GM18499 (cell line): ENCODE data around the gene MRPL34.
"Not testable (repeated sequence)": the region's sequence is repeated elsewhere in the genome, so short reads cannot be mapped to it uniquely, and the experiment has no call there.

Experiments used
- ATAC-seq: cut with Tn5 transposase; IDR thresholded peaks from one replicate; pipeline ENCODE4 v1.9.1; 2021; ENCODE audit warnings: moderate number of reproducible peaks; ENCODE audit not compliant: insufficient read depth, unreplicated experiment

MRPL34 gene

DNA sequence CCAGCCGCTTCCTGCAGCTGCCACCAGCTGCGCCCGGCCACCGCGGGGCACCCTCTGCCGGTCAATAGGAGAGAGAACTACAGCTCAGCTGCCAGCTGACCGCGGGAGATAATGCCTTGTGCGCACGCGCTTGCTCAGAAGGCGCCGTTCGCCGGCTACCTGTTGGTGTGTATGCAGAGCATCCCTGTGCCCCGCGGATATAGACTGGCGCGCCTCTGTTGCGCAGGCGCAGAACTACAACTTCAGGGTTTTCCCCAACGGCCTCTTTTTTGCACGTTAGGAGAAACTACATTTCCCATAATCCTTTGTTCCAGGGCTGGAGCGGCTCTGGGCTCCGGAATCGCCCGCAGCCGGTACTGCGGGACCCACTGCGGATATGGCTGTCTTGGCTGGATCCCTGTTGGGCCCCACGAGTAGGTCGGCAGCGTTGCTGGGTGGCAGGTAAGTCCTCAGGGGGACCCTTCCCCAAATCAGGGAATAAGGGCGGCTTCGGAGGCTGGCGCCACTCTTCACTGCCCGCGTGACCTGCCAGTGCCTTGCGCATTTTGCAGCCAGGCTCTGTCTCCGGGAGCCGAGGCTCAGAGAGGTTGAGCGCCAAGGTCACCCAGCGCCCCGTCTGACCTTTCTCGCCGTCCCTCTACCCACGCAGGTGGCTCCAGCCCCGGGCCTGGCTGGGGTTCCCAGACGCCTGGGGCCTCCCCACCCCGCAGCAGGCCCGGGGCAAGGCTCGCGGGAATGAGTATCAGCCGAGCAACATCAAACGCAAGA is at the start of gene MRPL34:
MRPL34 (plus strand) TSS at position 356 of the 768 bp plus-strand sequence; CDS start at position 377, 21 bp downstream.
- peak; percentile 53 for ATAC-seq

DNA sequence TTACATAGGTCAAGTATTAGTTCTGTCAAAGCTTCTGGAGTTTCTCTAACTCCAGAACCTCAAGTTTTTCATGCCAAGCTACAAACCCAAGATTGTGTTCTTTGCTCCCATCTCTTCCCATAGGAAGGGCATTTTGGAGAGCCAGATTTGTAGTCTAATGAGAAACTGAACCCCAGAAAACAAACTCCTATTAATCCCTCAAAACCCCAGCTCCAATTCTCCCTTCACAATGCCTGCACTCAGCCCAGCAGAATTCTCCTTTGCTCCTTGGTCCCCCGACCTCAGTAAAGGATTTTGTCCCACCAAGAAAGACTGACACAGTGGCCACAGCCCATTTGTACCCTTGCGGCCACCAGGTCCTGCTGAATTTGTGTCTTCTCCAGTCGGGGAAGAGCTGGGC is 49.5 kb upstream of the MRPL34 start:
- no peak for ATAC-seq

DNA sequence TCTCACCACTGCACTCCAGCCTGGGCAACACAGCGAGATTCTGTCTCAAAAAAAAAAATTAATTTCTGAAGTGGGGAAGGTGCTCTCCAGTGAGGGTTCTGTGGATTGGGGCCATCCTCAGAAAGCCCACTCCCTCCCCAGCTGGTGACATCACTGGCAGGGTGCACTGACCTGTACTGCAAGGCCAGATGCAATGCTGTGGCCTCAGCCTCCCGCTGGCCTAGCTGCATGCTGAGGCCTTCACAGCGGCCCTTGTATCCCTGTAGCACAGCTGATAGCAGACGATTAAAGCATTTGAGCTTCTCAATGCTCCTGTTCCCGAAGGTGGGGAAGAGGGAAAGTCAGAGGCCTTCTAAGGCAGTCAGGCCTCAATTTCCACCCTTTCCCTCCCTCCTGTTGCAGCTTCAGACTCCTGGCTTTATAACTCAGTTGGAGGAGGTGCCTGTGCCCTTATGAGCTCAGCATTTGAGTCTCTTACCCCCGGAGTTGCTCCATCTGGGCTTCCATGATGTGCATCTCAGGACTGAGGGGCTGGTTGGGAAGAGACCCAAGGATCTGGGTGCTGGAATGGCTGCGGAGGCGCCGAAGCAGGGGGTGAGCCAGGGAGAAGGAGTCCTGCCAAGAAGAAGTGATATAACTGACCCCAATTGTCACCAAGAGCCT is 46.4 kb upstream of the MRPL34 start:
- ATAC-seq, result no peak

DNA sequence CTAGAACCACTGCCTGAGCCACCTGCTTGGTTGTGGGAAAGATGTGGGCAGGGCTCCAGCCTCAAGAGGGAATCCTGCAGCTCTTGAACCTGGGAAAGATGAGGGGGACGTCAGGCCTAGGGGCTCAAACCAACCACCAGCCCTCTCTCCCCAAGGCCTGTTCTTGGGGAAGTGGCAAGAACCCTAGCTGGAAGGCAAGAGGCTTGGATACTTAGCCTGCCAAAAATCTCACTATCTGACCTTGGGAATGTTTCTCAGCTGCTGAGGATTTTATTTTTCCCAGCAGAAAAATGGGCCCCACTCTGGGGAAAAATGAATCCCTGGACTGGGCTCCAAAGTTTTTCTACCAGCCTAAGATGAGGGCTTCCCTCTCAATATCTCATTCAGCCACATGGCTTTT is 45.7 kb upstream of the MRPL34 start:
- no peak for ATAC-seq

DNA sequence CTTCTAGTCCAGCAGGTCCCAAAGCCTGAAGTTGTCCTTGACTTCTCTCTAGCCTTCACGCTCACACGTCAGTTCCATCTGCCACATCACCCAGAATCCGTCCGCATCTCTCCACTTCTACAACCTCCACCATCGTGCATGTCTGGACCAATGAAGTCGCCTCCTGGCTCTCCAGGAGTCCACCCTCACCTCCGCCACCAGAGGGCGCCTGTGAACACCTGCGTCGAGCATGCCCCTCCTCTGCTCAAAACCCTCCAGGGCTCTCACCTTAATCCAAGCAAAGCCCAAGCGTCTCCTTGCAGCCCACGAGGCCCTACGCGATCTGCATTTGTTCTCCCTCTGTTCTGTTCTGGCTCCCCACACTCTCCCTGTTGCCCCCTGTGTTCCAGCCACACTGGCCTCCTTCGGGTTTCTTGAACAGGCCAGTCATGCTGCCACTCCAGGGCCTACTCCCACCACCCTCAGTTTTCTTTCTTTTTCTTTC is 44.8 kb upstream of the MRPL34 start:
- ATAC-seq, result peak; percentile 52

DNA sequence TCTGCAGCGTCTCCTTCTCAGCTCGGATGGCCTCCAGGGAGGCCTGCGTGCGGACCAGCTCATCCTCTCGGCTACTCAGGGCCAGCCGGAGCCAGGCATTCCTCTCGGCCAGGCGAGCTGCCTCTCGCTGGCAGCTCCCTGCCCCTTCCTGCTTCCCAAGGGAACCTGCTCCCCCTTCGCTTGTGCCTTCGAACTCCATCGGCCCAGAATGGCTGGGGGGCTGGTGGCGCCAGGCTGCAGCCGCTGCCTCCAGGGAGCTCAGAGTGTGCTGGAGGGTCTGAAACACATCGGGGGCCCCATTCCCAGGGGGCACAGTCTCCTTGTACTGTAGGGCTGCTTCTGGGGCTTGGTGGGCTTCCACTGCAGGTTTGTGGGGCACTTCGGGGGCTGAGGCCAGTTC is 43.1 kb upstream of the MRPL34 start:
- no peak for ATAC-seq

DNA sequence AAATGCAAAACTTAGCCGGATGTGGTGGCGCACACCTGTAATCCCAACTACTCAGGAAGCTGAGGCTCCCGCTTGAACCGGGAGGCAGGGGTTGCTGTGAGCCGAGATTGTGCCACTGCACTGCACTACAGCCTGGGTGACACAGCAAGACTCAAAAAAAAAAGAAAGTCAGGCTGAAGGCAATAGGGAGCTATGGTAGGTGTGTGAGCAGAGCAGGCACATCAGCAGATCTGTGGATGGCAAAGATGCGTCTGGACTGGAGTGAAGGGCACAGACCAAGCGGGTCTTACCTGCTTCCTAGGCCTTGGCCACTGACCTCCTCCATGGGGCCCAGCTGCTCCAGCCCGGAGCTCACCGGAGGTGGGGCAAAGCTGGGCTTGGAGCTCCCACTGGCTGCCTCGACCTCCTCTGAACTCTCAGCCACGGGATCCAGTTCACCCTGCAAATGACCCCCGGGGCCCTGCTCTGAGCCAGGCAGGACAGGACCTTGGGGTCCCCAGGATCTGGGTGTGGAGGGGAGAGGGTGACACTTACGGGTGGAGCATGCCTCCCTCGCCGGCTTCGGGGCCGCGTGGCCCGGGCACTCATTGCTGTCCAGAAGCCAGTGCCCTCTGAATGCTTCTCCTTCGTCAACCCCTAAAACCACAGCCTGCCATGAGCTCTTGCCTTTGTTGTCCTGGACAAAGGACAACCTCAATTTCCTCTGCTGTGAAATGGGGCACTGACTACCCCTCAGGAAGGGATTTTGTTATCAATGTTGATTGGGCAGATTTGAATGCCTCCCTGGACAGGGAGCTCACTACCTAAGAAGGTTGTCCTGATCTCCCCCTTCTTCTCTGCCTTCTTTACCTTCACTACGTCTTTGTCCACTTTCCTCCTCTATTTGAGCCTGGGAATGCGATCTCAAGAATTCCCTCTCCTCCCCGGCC is 41.7 kb upstream of the MRPL34 start:
- no peak for ATAC-seq

DNA sequence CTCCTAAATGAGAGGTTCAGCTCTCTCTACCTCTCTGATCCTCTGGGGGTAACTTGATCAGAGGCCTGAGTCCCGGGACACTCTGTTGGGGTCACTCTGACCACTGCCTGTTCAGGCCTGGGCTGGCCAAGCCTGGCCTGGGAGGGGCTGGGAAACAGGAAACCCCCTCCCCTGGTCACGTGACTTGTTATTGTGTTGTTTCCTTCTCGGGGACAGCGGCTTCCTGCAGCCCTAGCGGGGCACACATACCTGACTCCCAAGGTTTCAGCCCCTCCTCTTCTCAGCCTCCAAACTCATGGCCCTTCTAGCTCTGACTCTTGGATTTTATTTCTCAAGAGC is 41.1 kb upstream of the MRPL34 start, which contains the start of gene USHBP1:
USHBP1 (minus strand) TSS at position 105 of the 339 bp plus-strand sequence. CDS start 446 bp downstream, outside the sequence.
- no peak for ATAC-seq

DNA sequence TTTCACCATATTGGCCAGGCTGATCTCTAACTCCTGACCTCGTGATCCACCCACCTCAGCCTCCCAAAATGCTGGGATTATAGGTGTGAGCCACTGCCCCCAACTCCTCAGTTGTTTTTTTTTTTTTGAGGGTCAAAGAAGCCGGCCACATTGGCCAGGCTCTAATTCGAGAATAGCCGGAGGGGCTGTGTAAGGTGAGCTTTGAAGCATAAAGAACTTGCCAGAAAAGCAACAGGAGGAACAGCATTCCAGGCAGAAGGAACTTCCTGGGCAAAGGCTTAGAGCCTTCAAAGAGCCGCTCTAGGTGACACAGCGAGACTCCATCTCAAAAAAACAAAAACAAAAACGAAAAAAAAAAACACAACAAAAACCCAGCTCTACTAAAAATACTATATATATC is 39.6 kb upstream of the MRPL34 start:
- no peak for ATAC-seq

DNA sequence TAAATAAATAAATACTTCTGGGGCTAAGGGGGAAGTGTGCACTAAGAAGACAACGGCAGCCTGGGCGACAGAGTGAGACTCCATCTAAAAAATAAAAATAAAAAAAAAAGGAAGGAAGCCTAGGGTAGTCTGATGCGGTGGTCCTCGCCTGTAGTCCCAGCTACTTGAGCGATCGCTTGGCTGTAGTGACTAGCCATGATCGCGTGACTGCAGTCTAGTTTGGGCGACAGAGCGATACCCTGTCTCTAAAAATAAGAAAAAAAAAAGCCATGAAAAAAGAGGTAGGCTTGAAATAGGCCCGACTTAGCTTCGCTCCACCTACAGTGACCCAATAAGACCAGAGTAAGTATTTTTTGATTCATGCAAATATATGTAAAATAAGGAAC is 39.1 kb upstream of the MRPL34 start:
- no peak for ATAC-seq

DNA sequence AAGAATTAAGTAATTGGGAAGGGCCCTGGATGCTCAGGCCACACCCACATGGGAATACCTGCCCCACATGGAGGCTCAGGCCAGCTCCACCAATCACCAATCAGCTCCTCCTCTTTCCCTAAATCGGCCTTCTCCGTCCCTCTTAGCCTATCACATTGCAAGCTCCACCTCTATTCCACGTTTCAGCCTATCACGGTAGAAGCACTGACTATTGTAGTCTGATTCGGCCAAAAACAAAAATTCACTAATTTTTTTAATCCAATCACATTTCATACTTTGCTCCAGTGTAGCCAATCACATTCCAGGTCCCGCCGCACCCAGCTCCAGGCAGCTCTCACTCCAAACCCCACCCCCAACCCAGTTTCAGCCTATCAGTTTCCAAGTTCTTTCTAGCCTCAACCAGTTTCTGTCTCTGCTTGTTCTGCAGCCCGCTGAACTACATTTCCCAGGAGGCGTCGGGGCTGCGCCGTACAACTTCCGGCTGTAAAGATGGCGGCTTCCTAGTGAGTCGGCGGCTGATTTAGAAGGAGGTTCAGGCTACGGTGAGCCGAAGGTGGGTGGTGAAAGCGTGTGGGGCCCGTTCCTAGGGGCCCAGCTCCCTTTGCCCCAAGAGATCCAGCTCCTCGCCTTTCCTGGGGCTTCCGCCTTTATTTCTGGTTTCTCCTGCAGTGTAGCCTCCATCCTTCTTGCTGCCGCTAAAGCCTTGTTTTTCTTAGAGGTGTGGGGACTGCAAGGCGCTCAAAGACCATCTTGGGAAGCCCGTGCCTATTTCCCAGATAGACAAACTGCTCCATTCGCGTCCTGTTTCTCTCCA is 38.5 kb upstream of the MRPL34 start, which contains the start of gene BABAM1:
BABAM1 (plus strand) TSS at position 469 of the 814 bp plus-strand sequence. CDS start 1,364 bp downstream, outside the sequence.
- peak; percentile 82 for ATAC-seq

DNA sequence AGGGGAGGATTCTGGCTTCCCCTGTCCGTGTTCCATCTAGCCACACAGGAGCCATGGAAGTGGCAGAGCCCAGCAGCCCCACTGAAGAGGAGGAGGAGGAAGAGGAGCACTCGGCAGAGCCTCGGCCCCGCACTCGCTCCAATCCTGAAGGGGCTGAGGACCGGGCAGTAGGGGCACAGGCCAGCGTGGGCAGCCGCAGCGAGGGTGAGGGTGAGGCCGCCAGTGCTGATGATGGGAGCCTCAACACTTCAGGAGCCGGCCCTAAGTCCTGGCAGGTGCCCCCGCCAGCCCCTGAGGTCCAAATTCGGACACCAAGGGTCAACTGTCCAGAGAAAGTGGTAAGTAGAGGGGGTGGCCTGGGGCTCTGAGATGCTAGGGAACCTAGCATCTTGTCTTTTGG is 36.9 kb upstream of the MRPL34 start:
- no peak for ATAC-seq

DNA sequence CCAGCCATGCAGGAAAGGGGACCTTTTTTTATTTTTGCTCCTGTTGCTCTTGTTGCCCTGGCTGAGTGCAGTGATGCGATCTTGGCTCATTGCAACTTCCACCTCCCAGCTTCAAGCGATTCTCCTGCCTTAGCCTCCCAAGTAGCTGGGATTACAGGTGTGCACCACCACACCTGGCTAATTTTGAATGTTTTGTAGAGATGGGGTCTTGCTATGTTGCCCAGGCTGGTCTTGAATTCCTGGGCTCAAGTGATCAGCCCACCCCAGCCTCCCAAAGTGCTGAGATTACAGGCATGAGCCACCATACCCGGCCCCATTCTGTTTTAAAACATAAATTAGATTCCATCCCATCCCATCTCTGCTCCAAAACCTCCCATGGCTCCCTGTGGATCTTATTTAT is 30.8 kb upstream of the MRPL34 start:
- ATAC-seq, result not testable (repeated sequence)

DNA sequence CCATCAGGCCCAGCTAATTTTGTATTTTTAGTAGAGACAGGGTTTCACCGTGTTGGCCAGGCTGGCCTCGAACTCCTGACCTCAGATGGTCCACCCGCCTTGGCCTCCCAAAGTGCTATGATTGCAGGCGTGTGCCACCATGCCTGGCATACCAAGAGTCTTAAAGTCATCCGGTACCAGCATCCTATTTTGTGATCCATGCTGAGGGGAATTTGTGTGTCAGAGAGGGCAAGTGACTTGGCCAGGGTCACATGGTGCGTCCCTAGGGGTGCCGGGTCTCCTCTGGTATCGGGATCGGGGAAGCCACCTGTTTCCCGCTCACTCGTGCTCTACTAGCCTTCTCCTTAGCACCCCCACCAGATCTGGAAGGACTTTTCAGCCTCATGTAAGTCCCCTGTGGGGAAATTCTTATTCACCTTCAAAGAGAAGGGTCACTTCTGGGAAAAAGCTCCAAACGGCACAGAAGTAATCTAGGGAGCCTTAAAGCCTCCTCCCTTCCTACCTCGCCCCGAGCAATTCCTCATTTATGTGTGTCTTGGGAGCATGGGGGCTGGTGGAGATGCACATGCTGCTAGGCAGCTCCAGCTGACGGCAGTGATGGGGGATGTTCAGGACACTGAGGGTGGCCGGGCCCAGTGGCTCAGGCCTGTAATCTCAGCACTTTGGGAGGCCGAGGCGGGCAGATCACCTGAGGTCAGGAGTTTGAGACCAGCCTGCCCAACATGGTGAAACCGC is 30.1 kb upstream of the MRPL34 start:
- no peak for ATAC-seq

DNA sequence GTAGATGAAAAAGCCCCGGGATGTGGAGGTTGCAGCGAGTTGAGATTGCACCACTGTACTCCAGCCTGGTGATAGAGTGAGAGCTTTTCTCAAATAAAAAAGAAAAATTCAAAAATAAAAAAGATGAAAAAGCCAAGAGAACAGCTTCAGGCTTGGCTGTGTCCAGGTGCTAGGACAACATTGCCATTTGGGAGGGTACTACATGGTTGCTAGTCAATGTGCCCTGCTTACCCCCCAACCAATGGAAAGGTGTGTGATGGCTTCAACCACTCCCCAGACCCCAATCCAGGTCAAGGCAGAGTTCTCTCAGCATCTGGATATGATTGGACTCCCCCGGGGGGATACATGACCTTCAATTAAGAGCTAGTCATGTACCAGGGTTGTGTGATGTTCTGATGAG is 26.2 kb upstream of the MRPL34 start:
- no peak for ATAC-seq

DNA sequence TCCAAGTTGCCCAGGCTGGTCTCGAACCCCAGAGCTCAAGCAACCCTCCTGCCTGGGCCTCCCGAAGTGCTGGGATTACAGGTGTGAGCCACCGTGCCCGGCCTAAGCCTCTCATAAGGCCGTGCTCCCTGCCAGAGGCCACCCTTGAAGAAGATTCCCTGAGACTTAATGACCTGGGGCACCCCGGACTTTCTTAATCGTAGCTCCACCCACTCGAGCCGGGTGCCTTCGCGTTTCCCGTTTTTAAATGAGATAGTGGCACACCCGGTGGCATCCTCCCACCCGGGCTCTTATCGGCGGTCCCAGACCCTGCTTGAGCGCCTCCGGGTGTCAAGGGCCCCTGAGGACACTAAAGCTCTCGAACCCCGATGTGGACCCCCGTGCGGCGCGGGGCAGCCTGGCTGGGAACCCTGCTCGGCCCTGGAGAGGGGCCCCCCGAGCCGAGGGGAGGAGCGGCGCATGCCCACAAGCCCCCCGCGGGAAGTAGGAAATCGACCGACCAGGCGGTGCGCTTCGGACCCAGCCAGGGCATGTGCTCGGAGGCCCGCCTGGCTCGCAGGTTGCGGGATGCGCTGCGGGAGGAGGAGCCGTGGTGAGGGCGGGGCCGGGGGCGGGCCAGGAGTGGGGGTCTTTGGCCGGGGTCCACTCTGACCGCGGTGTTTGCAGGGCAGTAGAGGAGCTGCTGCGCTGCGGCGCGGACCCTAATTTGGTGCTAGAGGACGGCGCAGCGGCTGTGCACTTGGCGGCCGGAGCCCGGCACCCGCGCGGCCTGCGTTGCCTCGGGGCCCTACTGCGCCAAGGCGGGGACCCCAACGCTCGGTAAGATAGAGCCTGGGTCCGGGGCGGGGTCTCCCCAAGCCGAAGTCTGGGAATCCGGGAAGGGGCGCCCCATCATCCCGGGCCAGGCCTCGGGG is 24.0 kb upstream of the MRPL34 start, which contains the start of gene ANKLE1:
ANKLE1 (plus strand) TSS at position 511 of the 914 bp plus-strand sequence; CDS start at position 531, 20 bp downstream.
- ATAC-seq, result no peak

DNA sequence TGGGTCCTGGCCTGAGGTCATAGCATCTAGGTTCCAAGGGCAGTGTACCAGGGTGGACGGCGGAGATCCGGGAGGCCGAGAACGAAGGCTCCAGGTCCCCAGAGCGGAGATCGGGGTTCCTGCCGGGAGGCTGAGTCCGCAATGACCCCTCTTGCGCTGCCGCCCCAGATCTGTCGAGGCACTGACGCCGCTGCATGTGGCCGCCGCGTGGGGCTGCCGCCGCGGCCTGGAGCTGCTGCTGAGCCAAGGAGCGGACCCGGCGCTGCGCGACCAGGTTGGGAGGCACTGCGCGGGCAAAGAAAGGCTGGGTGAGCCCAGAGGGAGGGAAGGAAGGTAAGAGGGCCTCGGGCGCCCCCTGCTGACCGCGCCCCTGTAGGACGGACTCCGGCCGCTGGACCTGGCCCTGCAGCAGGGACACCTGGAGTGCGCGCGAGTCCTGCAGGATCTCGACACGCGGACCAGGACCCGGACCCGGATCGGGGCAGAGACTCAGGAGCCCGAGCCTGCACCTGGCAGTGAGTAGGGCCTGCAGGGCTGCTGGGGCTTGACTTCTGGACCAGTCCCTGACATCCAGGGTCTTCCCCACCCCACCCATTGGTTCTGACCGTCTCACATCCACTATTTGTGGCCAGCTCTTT is 23.1 kb upstream of the MRPL34 start:
- ATAC-seq, result no peak
